Measurements from ENCODE around the gene JDP2. TPM values are rescaled to one million over a fixed set of nuclear protein-coding genes. Genes with fewer than 3 reads are reported as not detected.

The JDP2 gene
- polyA plus RNA-seq, 12 donors: 35.1 to 60.5 (median 47.5) TPM; not detected in 1

DNA sequence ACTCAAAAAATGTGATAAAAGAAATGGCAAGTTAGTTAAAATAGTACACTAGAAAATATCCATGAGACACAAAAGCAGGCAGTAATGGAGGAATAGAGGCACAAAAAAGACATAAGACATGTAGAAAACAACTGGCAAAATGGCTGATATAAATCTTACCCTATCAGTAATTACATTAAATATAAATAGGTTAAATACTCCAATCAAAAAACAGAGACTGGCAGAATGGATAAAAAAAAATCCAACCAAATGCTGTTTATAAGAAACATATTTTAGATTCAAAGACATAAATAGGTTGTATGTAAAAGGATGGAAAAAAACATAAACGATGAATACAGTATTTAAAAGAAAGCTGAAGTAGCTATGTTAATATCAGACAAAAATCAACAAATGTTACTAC, 79.1 kb downstream of the JDP2 start:
- DNase-seq: no peak

DNA sequence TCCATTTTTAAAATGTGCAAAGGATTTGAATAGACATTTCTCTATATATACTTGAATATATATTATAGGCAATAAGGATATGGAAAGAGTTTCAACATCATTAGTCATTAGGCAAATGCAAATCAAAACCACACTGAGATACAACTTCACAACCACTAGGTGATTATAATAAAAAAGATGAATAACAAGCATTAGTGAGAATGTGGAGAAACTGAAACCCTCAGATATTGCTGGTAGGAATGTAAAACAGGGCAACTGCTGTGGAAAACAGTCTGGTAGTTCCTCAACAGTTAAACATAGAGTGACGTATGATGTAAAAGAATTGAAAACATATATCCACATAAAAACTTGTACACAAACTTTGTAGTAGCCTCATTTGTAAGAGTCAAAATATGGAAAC, 82.7 kb downstream of the JDP2 start:
- no peak for DNase-seq

DNA sequence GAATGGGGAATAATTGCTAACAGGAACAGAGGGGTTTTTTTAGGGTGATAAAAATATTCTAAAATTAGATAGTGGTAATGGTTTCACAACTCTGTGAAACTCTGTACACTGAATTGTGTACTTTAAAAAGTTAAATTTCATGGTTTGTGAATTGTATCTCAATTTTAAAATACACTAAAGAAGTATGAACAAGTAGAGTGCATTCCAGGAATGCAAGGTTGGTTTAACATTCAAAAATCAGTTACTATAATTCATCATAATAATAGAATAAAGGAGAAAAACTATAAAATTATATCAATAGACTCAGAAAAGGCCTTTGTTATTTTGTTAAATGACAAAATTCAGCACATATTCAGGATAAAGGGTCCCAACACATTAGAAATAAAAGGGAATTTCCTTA, 83.4 kb downstream of the JDP2 start:
- DNase-seq: no peak

DNA sequence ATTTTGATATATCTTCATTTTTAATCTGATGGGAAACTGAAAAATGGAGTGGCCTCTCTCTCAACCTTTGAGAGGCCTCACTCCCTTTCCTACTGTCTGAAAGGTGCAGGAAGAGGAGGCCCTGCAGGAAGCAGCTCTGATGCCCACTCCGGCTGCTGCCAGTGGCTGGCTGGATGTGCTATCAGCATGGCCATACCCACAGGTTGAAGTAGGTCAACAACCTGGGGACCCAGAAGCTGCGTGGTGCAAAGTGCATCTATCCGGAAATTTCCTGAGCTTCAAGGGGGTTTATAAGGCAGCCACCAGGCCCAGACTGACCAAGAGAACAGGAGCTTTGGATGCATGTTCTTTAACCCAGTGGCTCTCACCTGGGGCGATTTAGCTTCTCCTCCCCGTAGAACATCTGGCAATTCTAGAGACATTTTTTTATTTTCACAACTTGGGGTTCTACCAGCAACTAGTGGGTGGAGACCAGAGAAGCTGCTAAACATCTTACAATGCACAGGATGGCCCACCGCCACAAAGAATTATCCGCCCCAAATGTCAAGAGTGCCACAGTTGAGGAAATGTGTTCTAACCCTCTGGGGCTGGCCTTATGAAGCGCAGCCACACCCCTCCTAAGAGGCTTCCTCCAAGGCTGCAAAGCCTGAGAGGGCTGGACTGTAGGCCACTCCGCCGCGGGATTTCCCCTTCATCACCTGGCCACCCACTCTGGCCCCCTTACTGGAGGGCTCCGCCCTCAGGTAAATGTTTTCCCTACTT, 86.3 kb downstream of the JDP2 start:
- DNase-seq: no peak

DNA sequence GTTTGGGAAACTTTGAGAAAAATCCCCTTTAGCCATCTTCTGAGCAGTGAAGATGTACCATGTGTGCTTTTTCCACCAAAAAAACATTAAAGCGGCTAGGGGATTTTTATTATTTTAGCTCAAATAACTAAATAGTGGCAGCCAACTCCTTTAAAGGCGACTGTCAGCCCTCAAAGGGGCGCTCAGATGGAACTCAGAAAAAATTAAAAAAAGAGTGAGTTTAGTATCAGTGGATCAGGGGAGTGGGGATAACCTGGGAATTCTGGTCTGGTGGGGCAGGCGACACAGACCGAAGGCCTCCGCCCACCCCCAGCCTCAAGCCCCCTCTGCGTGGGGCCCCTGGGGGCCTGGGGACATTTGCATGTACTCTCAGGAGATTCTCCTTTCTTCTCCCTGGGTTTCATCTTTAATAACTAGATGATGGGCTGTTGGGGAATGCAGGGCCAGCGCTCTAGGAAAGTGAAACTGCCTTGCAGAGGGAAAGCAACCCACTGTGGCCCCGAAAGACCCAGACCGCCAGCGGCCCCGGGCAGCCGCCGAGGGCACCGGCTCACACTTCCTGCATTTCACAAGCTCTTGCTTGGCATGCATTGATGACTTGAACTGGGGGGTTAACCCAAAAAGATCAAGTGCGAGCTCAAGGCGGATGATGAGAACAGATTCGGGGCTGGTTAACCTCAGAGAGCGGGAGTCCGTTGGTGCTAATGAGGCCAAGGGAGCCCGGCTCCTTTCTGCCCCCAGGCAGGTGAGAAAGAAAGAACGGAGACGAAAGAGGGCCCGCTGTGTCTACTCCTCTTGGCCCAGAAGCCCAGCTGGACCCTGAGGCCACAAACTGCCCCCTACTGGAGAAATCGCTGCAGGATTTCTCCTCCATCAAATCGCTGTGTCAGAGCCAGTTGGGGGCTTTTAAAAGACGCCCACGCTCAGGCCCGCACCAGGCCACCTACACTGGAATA, 87.1 kb downstream of the JDP2 start:
- DNase-seq: no peak

DNA sequence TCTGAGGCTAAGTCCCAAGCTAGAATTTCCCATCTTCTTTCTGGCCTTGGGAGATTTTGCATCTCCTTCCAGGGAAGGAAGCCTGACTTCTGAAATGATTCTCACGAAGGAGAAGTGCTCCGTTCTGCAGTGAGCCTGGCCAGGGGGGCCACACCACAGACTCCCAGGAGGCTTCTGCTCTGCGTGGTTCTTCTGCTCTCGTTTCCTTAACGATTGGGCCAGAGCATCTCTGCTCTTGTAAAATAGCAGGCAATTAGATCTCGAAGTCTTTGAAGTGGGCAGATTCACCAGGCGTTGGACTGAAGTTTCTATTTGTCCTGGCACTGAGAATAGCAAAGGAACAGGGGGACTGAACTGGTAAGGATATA, 87.8 kb downstream of the JDP2 start:
- DNase-seq: no peak

DNA sequence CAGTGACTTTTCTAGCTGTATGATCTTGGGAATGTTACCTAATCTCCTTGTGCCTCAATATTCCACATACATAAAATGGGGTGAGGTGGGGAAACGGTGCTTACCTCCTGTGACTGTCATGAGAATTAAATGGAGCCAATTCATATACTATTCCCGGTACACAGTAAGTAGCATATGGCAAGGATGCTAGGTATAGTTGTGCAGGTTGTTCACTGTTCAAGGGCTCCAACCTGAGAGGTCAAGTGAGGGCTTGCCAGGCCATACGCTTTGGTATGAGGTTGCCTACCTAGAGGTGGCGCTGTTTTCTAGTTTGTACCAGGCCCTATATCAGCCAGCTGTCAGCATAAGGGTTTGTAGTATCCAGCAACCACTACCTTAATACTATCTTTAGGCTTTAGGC, 90.8 kb downstream of the JDP2 start:
- no peak for DNase-seq

DNA sequence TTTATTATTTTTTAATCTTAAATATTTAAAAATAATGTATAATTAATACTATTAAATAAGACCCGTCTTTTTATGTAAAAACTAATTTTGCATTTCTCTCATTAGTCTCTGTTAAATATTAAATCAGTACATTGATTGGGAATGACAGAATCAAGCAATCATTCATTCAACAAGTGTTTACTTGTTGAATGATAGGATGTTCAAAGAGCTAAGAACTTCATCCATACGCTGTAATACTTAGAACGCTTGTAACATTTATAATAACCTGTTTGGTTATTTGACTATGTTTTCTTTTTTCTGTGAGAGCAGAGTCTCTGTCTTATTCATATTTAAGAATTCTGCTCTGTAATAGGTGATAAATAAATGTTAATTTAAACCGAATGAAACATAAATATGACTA, 91.6 kb downstream of the JDP2 start:
- DNase-seq: no peak

DNA sequence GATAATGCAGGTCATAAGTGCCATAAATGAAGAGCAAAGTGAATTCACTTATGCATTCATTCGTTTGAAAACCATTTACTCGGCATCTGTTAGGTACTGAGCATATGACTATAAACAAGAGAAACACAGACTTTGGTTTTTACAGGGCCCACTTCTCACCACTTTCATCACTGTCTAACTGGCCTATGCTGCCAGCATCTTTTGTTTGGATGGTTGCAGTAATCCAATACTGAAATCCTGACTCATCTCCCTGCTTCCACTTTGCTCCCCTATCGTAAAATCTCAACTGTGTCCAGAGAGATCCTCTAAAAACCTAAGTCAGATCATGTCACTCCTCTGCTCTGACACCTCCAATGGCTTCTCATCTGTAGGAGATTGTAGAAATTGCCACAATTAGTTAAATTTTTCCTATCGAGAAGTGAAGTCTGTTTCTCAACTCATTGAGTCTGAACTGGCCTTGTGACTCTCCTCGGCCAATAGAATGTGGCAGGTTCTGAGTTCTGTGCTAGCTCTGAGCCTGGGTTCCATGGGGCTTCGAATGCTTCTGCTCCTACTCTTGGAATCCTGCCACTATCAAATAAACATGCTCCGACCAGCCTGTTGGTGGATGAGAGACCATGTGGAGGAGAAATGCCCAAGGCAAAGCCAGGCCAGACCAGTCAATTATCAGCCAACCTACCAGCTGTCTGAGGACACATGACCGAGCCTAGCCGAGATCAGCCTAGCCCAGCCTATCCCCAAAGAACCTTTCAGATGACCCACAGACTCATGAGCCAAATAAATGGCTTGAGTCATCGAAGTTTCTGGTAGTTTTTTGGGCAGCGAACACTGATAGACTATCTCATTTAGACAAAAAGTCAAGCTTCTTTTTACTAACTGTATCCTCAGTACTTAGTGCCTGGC, 92.3 kb downstream of the JDP2 start:
- DNase-seq: no peak

DNA sequence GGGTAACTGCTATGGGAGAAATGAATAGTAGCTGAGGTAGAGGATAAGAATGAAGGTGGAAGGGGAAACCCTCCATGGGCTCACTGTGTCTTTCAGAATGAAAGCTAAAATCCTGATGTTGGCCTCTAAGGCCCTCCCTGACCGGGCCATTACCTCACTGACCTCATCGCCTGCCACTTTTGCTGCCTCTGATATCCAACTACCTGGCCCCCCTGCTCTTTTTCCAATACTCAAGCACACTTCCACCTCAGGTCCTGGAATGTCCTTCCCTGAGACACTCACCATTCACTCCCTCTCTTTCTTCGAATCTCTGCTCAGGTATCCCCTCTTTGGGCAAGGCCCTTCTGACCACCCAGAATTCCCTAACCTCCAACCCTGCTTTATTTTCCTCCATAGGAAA, 93.0 kb downstream of the JDP2 start:
- no peak for DNase-seq

DNA sequence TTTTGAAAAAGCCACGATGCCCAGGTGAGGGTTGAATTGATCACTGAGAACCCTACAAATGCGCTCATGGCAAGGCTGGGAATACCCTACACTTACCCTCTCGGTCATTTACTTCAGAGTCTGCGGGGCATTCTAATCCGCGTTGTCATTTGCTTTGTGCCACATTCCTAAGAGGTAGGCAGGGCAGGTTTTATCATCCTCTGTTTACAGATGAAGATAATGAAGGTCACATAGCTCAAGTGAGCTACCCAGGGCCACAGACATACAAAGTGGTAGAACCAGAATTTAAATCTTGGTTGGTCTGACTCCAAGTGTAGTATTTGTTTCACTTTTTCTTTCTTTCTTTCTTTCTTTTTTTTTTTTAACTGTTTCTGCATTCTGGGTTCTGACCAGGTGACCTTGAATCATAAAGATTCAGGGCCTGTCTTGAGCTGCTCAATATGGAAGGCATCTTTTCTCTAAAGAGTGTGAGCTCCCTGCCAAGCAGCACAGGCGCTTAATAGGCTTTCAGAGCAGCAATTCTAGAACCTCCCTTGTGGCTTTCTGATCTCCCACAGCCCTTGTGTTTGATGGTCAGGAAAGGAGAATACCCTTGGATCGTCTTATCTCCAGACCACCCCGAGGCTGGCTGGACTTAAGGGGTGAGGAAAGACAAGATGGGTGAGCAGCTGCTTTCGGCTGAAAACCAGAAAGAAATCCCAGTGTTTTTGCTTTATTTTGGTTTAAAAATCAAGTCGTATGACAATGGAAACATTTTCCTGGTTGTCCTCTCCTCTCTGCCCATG, 93.8 kb downstream of the JDP2 start:
- no peak for DNase-seq

DNA sequence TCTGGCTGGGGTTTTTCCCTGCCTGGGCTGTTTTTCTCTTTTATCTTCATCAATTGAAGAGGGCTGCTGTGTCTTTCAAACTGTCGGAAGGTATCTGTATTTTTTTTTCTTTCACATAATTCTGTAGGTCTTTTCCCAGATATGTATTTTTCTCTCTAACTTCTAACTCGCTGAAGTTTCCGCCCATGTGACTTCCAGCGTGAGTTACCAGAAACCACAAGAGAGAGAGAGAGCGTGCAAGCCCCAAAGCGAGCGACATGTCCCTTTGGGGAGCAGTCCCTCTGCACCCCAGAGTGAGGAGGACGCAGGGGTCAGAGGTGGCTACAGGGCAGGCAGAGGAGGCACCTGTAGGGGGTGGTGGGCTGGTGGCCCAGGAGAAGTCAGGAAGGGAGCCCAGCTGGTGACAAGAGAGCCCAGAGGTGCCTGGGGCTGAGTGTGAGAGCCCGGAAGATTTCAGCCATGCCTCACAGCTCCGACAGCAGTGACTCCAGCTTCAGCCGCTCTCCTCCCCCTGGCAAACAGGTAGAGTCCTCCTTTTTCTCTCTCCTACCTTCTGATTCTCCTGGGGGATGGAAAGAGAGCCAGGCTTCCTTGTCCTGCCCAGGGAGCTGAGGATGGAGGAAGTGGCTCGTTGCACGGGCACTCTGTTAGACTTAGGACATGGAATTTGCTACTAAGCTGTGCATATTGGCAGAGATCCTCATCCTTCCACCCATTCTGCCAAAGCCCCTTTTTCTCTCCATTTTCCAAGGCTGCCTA, 94.6 kb downstream of the JDP2 start, which contains the start of gene BATF:
BATF (plus strand) TSS at position 246 of the 759 bp plus-strand sequence; CDS start at position 460, 214 bp downstream.
- DNase-seq: no peak

DNA sequence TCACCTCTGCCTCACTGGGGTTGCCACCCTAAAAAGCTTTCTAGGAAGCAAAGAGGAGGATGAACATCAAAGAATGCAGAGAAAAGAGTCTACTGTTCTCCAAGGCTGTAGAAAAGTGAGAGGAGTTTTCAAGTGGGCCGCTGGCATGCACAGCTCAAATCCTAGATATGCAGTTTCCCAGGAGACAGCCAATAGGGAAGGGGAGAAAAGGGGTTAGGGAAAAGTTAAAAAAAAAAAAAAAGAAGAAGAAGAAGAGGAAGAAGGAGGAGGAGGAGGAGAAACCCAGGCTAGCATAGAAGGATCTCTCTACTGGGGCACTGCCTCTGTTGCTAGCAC, 95.1 kb downstream of the JDP2 start:
- DNase-seq: no peak

Other genes with a start within 250 kb of the JDP2 start
- gene FOS, start 149.2 kb upstream of the JDP2 start, polyA plus RNA-seq (ENCODE audit: insufficient read length in 12 of 12): 1,000 to 10,000 TPM in 3 of 12 donors, 100 to 1,000 TPM in 8, not detected in 1; 174 to 1,944 (median 670) TPM
- gene BATF, start 94.4 kb downstream of the JDP2 start, polyA plus RNA-seq (ENCODE audit: insufficient read length in 12 of 12): 1 to 10 TPM in 2 of 12 donors, under 1 TPM in 7, not detected in 3; 0.19 to 1.3 (median 0.31) TPM
- gene FLVCR2, start 150.6 kb downstream of the JDP2 start, polyA plus RNA-seq (ENCODE audit: insufficient read length in 12 of 12): 10 to 100 TPM in 9 of 12 donors, 1 to 10 TPM in 2, not detected in 1; 9.1 to 41.7 (median 12.9) TPM
- 10 to 100 TPM in 10 of 12 donors, 1 to 10 TPM in 1, not detected in 1; 9.9 to 16.8 (median 11.9) TPM for gene ERG28, start 232.9 kb downstream of the JDP2 start, polyA plus RNA-seq (ENCODE audit: insufficient read length in 12 of 12)
- gene TTLL5, start 233.2 kb downstream of the JDP2 start, polyA plus RNA-seq (ENCODE audit: insufficient read length in 12 of 12): 10 to 100 TPM in 11 of 12 donors, not detected in 1; 14.1 to 40.5 (median 17.2) TPM

All from muscle of arm (tissue), 12 donors.